Stimulated activated CD4-positive, alpha-beta T cell treated with anti-CD3 and anti-CD28 coated beads, Interleukin-4, amount 100 ng/mL, for 48 hours (primary cell): Measurements from ENCODE around the gene PRKAA1.
"Not testable (repeated sequence)": the region's sequence is repeated elsewhere in the genome, so short reads cannot be mapped to it uniquely, and the experiment has no call there.

Experiments
- DNase-seq, 2 donors: peaks; one replicate each; pipeline ENCODE4 v3.0.0-alpha.2; 2020; ENCODE audit warnings: low read depth in 2 of 2

The PRKAA1 gene

GRCh38 chr5:40733434-40733833, 64.7 kb downstream of the PRKAA1 start:
- no peak for DNase-seq

- not testable (repeated sequence) for DNase-seq
Measured at GRCh38 chr5:40722497-40722911, 75.7 kb downstream of the PRKAA1 start.

GRCh38 chr5:40720069-40720468, 78.1 kb downstream of the PRKAA1 start:
- DNase-seq = no peak

DNA sequence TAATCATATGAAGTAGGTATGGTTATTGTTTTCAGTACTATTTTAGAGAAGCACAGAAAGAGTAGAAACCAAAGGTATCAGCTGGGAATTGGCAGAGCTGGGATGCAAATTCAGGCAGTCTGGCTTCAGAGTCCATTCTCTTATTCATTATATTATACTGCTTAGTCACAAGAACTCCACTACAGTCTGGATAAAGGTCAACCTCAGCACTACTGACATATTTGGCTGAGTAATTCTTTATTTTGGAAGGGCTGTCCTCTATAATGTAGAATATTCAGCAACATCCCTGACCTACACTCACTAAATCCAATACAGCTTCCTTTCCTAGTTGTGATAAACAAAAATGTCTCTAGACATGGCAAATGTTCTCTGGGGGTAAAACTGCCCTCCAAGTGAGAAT, 80.9 kb downstream of the PRKAA1 start:
- DNase-seq = no peak

GRCh38 chr5:40716590-40716989, 81.6 kb downstream of the PRKAA1 start:
- DNase-seq = no peak

GRCh38 chr5:40716000-40716399, 82.2 kb downstream of the PRKAA1 start:
- DNase-seq = no peak

DNA sequence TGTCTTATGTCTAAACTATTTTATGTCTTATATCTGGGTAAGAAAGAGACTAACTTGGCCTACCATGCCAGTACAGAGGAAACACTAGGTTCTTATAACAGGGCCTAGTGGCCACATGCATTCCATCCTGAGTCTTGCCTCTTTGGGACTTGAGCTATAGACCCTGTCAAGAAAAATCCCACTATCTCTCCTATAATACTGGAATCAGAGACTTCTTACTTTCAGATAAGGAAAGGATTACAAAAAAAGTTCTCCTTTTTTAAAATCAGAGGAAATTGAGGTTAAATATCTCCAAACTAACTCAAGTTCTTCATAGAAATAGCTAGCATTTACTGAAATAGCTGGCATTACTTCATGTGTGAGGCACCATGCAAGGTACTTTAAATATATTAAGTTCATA, 84.2 kb downstream of the PRKAA1 start:
- no peak for DNase-seq

GRCh38 chr5:40710575-40710974, 87.6 kb downstream of the PRKAA1 start:
- not testable (repeated sequence) for DNase-seq
